Prostate gland (tissue), 2 donors: Measurements from ENCODE around the gene RYR3. TPM values are rescaled to one million over a fixed set of nuclear protein-coding genes. Genes with fewer than 3 reads are reported as not detected.

Experiments used
- DNase-seq: peaks from one replicate; pipeline ENCODE4 v3.0.0-alpha.2; 2019; ENCODE audit warnings: low spot score
- H3K27ac ChIP-seq, 2 donors: fragments of 200-600 bp; sonication (generic); 2 replicates each; pipeline ENCODE4 v1.5.1; 2017 to 2019
- H3K27me3 ChIP-seq: fragments of 200-600 bp; sonication (generic); replicated peaks from 2 replicates; pipeline ENCODE4 v1.5.1; 2019; ENCODE audit not compliant: insufficient read depth
- H3K36me3 ChIP-seq, 2 donors: fragments of 200-600 bp; sonication (generic); 1 replicate in 1 of 2; 2 replicates in 1 of 2; pipeline versions ENCODE4 v1.5.1 to v1.8.1; 2017 to 2019
- H3K4me1 ChIP-seq: fragments of 200-600 bp; sonication (generic); replicated peaks from 2 replicates; pipeline ENCODE4 v1.5.1; 2019
- H3K4me3 ChIP-seq, 2 donors: fragments of 200-600 bp; sonication (generic); 2 replicates each; pipeline ENCODE4 v1.5.1; 2017 to 2019
- H3K9me3 ChIP-seq: fragments of 200-600 bp; sonication (generic); 2 replicates; pipeline ENCODE4 v1.5.1; 2017
- CTCF ChIP-seq, 4 experiments: fragments of 200-600 bp in 2 of 4; fragments of 450-650 bp in 2 of 4; sonication (generic) in 2 of 4; IDR thresholded peaks; 1 replicate in 3 of 4; 2 replicates in 1 of 4; pipeline ENCODE4 v1.5.1; 2016 to 2019; ENCODE audit warnings: antibody characterized with exemption in 4 of 4, mild to moderate bottlenecking in 2 of 4, moderate library complexity in 2 of 4
- POLR2A ChIP-seq: fragments of 450-650 bp; IDR thresholded peaks from one replicate; pipeline ENCODE4 v1.6.1; 2016; ENCODE audit warnings: antibody characterized with exemption, mild to moderate bottlenecking
- POLR2AphosphoS5 ChIP-seq: sonication (generic); formaldehyde crosslinking; IDR thresholded peaks from one replicate; pipeline ENCODE4 v1.6.1; 2017; ENCODE audit warnings: antibody characterized with exemption
- WGBS: methylation state at CpG from one replicate; pipeline ENCODE4 v1.1.5; 2018; 5-methylcytosine and 5-hydroxymethylcytosine counted together
- intact Hi-C: fragments of 100-400 bp; cut with DNase I; formaldehyde crosslinking; loops from one replicate; pipeline ENCODE4 v1.14.2; 2022
- total RNA-seq, 2 donors: library from RNA; depleted of rRNA; stranded (reverse); fragments of >200 nt; gene quantifications; one replicate each; pipeline ENCODE4 v1.1.0, GENCODE V29; 2016

The RYR3 gene
- total RNA-seq, 2 donors from 2014 or later: 0.41 to 2.3 TPM

GRCh38 chr15:33445984-33446383 lies 135.2 kb downstream of the RYR3 start:
- intact Hi-C loops: no loop called here
- H3K4me1 ChIP-seq: no peaks in the 10 kb centered on the region
- H3K4me3 ChIP-seq: no peak overlapping the region
- no peak for TF ChIP-seq POLR2A
- no peak for TF ChIP-seq POLR2AphosphoS5
- no peaks in the 10 kb centered on the region for H3K9me3 ChIP-seq
- WGBS: 87% methylated on average over 4 of the region's 4 CpGs
- no peak overlapping the region for H3K27ac ChIP-seq
- DNase-seq: no peak
- no peaks in the 10 kb centered on the region for H3K27me3 ChIP-seq
- no peaks in the 10 kb centered on the region for H3K36me3 ChIP-seq

- no peak for TF ChIP-seq POLR2AphosphoS5
- no peak for TF ChIP-seq CTCF (IDR thresholded peaks at IDR 0.05)
- TF ChIP-seq POLR2A: no peak
- H3K27me3 ChIP-seq: no peaks in the 10 kb centered on the region
Observed at GRCh38 chr15:33448151-33448550, 137.4 kb downstream of the RYR3 start.

GRCh38 chr15:33448961-33449606 lies 138.3 kb downstream of the RYR3 start:
- 63% methylated on average over 9 of the region's 9 CpGs for WGBS

More at GRCh38 chr15:33448151-33448550, 137.4 kb downstream of the RYR3 start:
- Histone ChIP-seq H3K36me3 (no peaks in the 10 kb centered on the region), H3K9me3 (no peaks in the 10 kb centered on the region), H3K4me1 (no peaks in the 10 kb centered on the region), H3K27ac (no peak overlapping the region), H3K4me3 (no peak overlapping the region)
- DNase-seq: no peak
- intact Hi-C loops: no loop called here
- 62% methylated on average over 4 of the region's 4 CpGs for WGBS

GRCh38 chr15:33449810-33450209 lies 139.0 kb downstream of the RYR3 start:
- intact Hi-C loops: loop anchor here (5.0 kb wide), 1 partner anchor 48 kb away; no protein-coding TSS in a partner anchor

More at GRCh38 chr15:33448961-33449606, 138.3 kb downstream of the RYR3 start:
- TF ChIP-seq POLR2A (no peak), POLR2AphosphoS5 (no peak), CTCF (IDR thresholded peaks at IDR 0.05) (no peak)
- Histone ChIP-seq H3K27me3 (no peaks in the 10 kb centered on the region), H3K4me3 (no peak overlapping the region), H3K4me1 (no peaks in the 10 kb centered on the region), H3K36me3 (no peaks in the 10 kb centered on the region), H3K9me3 (no peaks in the 10 kb centered on the region), H3K27ac (no peak overlapping the region)
- DNase-seq: no peak
- intact Hi-C loops: no loop called here

GRCh38 chr15:33451385-33451784 lies 140.6 kb downstream of the RYR3 start:
- intact Hi-C loops: loop anchor here (5.0 kb wide), 1 partner anchor 49 kb away; no protein-coding TSS in a partner anchor
- Histone ChIP-seq H3K36me3 (no peaks in the 10 kb centered on the region), H3K4me3 (no peak overlapping the region), H3K4me1 (no peaks in the 10 kb centered on the region), H3K9me3 (no peaks in the 10 kb centered on the region), H3K27me3 (no peaks in the 10 kb centered on the region), H3K27ac (no peak overlapping the region)
- TF ChIP-seq POLR2AphosphoS5: no peak
- no peak for TF ChIP-seq POLR2A
- TF ChIP-seq CTCF (IDR thresholded peaks at IDR 0.05): no peak
- DNase-seq: no peak
- WGBS: 59% methylated on average over 4 of the region's 4 CpGs

More at GRCh38 chr15:33449810-33450209, 139.0 kb downstream of the RYR3 start:
- TF ChIP-seq POLR2A (no peak), CTCF (IDR thresholded peaks at IDR 0.05) (no peak), POLR2AphosphoS5 (no peak)
- H3K4me3 ChIP-seq: no peak overlapping the region
- DNase-seq: no peak
- 25% methylated on average over 3 of the region's 3 CpGs for WGBS
- no peaks in the 10 kb centered on the region for H3K4me1 ChIP-seq
- no peaks in the 10 kb centered on the region for H3K9me3 ChIP-seq
- no peak overlapping the region for H3K27ac ChIP-seq
- no peaks in the 10 kb centered on the region for H3K27me3 ChIP-seq
- no peaks in the 10 kb centered on the region for H3K36me3 ChIP-seq
